K562 (cell line): Measurements from ENCODE around the gene KPNA4. TPM values are rescaled to one million over a fixed set of nuclear protein-coding genes. Genes with fewer than 3 reads are reported as not detected.

ENCODE experiments used
- GTF2E2 ChIP-seq: fragments of 200-800 bp; sonication (Bioruptor generic); IDR thresholded peaks from 2 replicates; pipeline ENCODE4 v1.6.1; 2016; ENCODE audit warnings: missing genetic modification characterization, missing compliant biosample characterization
- HNRNPLL ChIP-seq: fragments of 200-400 bp; formaldehyde crosslinking; IDR thresholded peaks from 2 replicates; pipeline ENCODE4 v1.6.1; 2017; ENCODE audit warnings: low read length, low read depth, mild to moderate bottlenecking; ENCODE audit not compliant: poor library complexity, severe bottlenecking
- NONO ChIP-seq, 2 experiments: fragments of 200-400 bp in 1 of 2; fragments of 450-650 bp in 1 of 2; formaldehyde crosslinking in 1 of 2; IDR thresholded peaks; 2 replicates each; pipeline ENCODE4 v1.6.1; 2017; ENCODE audit warnings: low read depth in 2 of 2, mild to moderate bottlenecking in 2 of 2, moderate library complexity in 2 of 2, low read length in 1 of 2
- PHF8 ChIP-seq: fragments of 200-600 bp; sonication (generic); IDR thresholded peaks from 2 replicates; pipeline ENCODE4 v1.6.1; 2012; ENCODE audit warnings: mixed run types, mild to moderate bottlenecking, inconsistent platforms, low read length, moderate library complexity, borderline replicate concordance
- POLR2B ChIP-seq: fragments of 450-650 bp; IDR thresholded peaks from 2 replicates; pipeline ENCODE4 v1.6.1; 2018; ENCODE audit warnings: low read depth; ENCODE audit not compliant: partially characterized antibody
- SMAD1 ChIP-seq: fragments of 150-350 bp; IDR thresholded peaks from 2 replicates; pipeline ENCODE4 v1.6.1; 2014; ENCODE audit warnings: low read length, low read depth; ENCODE audit not compliant: partially characterized antibody
- ZBTB40 ChIP-seq, 2 experiments: fragments of 450-650 bp in 1 of 2; sonication (generic) in 1 of 2; formaldehyde crosslinking in 1 of 2; IDR thresholded peaks; 2 replicates each; pipeline versions ENCODE4 v1.7.1 to v1.9.0; 2016 to 2022; ENCODE audit warnings: inconsistent platforms in 1 of 2, mild to moderate bottlenecking in 1 of 2, missing genetic modification reagents in 1 of 2
- ZNF592 ChIP-seq: fragments of 450-650 bp; IDR thresholded peaks from 2 replicates; pipeline ENCODE4 v1.6.1; 2017; ENCODE audit warnings: antibody characterized with exemption, mild to moderate bottlenecking
- polyA plus RNA-seq, 8 experiments: library from polyadenylated mRNA; depleted of rRNA in 4 of 8; stranded (reverse) in 5 of 8; unstranded in 3 of 8; fragments of >200 nt; fragmentation: Nextera tagmentation in 2 of 8; fragmentation: Illumina TruSeq in 1 of 8; extraction: Ambion mirVana in 2 of 8; extraction: Trizol in 1 of 8; gene quantifications; 2 replicates each; pipeline versions ENCODE4 v1.2.1 to v1.2.3, GENCODE V29; 2011 to 2014; ENCODE audit warnings: inconsistent platforms in 1 of 8, missing spikeins in 1 of 8
- total RNA-seq, 7 experiments: library from RNA; depleted of rRNA in 6 of 7; stranded (reverse); fragments of >200 nt in 6 of 7; fragmentation: Illumina TruSeq in 2 of 7; extraction: Trizol in 2 of 7; gene quantifications; 2 replicates each; pipeline versions ENCODE4 v1.2.1 to v1.2.3, GENCODE V29; 2011 to 2021; ENCODE audit warnings: low replicate concordance in 1 of 7
- TF ChIP-seq, protein P1 (sequence below): fragments of 450-650 bp; IDR thresholded peaks from 2 replicates; pipeline ENCODE4 v1.6.1; 2016

Gene KPNA4
- total and polyA plus RNA-seq, 9 of the 15 experiments (the other 6 are each of a cell fraction or from before 2014, with no cell fraction given): 13.9 to 66.6 (median 34.5) TPM

GRCh38 chr3:160565442-160566403, at the start of gene KPNA4 (continued):
- TF ChIP-seq, protein P1, sequence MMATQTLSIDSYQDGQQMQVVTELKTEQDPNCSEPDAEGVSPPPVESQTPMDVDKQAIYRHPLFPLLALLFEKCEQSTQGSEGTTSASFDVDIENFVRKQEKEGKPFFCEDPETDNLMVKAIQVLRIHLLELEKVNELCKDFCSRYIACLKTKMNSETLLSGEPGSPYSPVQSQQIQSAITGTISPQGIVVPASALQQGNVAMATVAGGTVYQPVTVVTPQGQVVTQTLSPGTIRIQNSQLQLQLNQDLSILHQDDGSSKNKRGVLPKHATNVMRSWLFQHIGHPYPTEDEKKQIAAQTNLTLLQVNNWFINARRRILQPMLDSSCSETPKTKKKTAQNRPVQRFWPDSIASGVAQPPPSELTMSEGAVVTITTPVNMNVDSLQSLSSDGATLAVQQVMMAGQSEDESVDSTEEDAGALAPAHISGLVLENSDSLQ: peak; percentile 5; the same call in 1 of the 2 replicates
- TF ChIP-seq SMAD1: peak; percentile 7
- TF ChIP-seq ZBTB40 (IDR thresholded peaks at IDR 0.05): peak; percentile 67
- TF ChIP-seq ZBTB40 (CRISPR knock-in tag; IDR thresholded peaks at IDR 0.05): no peak
- peak; percentile 40 for TF ChIP-seq HNRNPLL
- peak; percentile 55; the same call in 1 of the 2 replicates for TF ChIP-seq ZNF592
- peak; percentile 67; the same call in 1 of the 2 replicates for TF ChIP-seq PHF8
- TF ChIP-seq NONO (IDR thresholded peaks at IDR 0.05; ENCODE audit: low read depth in 2 of 2, low read length in 1 of 2): peak in 1 of 2 experiments; percentile 40; a peak in 2 of 4 replicates
- peak; percentile 75 for TF ChIP-seq POLR2B
- 0 out of 2 replicates have a peak, but pooled peaks have one; percentile 83 for TF ChIP-seq GTF2E2 (tag)
